Astrocyte (in vitro differentiated cells and primary cell): Measurements from ENCODE around the gene ITPK1. TPM values are rescaled to one million over a fixed set of nuclear protein-coding genes. Genes with fewer than 3 reads are reported as not detected.

Experiments used
- DNase-seq: peaks from one replicate; pipeline ENCODE4 v3.0.0-alpha.2; 2010; ENCODE audit warnings: low read depth
- FAIRE-seq: peaks from 2 replicates; lab custom pipeline; 2011; peaks lifted over from hg19 to GRCh38; lab: Jason Lieb, UNC
- H2AFZ ChIP-seq: 2 replicates; pipeline ENCODE4 v1.6.0; 2012; ENCODE audit warnings: low read depth, low read length, inconsistent platforms
- H3K27ac ChIP-seq: 2 replicates; pipeline ENCODE4 v1.5.1; 2011; ENCODE audit warnings: low read depth, low read length, inconsistent platforms
- H3K27me3 ChIP-seq: 2 replicates; pipeline ENCODE4 v1.6.0; 2011; ENCODE audit warnings: low read length, inconsistent platforms; ENCODE audit not compliant: insufficient read depth
- H3K36me3 ChIP-seq: 2 replicates; pipeline ENCODE4 v1.5.1; 2011; ENCODE audit warnings: low read length, inconsistent platforms; ENCODE audit not compliant: insufficient read depth
- H3K4me1 ChIP-seq: 2 replicates; pipeline ENCODE4 v1.5.1; 2011; ENCODE audit warnings: low read length, inconsistent platforms; ENCODE audit not compliant: insufficient read depth
- H3K4me2 ChIP-seq: 2 replicates; pipeline ENCODE4 v1.6.0; 2012; ENCODE audit warnings: low read length, inconsistent platforms
- H3K4me3 ChIP-seq: 2 replicates; pipeline ENCODE4 v1.5.1; 2011; ENCODE audit warnings: low read depth, mild to moderate bottlenecking, low read length, inconsistent platforms; ENCODE audit not compliant: insufficient read depth
- H3K79me2 ChIP-seq: 2 replicates; pipeline ENCODE4 v1.6.0; 2012; ENCODE audit warnings: mild to moderate bottlenecking, low read length, inconsistent platforms; ENCODE audit not compliant: insufficient read depth
- H3K9ac ChIP-seq: 2 replicates; pipeline ENCODE4 v1.6.0; 2012; ENCODE audit warnings: mild to moderate bottlenecking, low read length, inconsistent platforms
- H3K9me3 ChIP-seq: 2 replicates; pipeline ENCODE4 v1.5.1; 2012; ENCODE audit warnings: low read depth, mild to moderate bottlenecking, low read length, inconsistent platforms; ENCODE audit not compliant: insufficient read depth
- H4K20me1 ChIP-seq: 2 replicates; pipeline ENCODE4 v1.6.0; 2012; ENCODE audit warnings: low read length, inconsistent platforms; ENCODE audit not compliant: insufficient read depth
- H3K27ac Mint-ChIP-seq: one replicate; pipeline ENCODE4 v1.8.0; 2021; ENCODE audit warnings: mild to moderate bottlenecking, mixed read lengths; ENCODE audit not compliant: unreplicated experiment
- H3K27me3 Mint-ChIP-seq: one replicate; pipeline ENCODE4 v1.8.0; 2021; ENCODE audit warnings: low read depth, mixed read lengths; ENCODE audit not compliant: unreplicated experiment
- H3K36me3 Mint-ChIP-seq: one replicate; pipeline ENCODE4 v1.8.0; 2021; ENCODE audit warnings: low read depth, mixed read lengths; ENCODE audit not compliant: unreplicated experiment
- H3K4me1 Mint-ChIP-seq: one replicate; pipeline ENCODE4 v1.8.0; 2021; ENCODE audit warnings: low read depth, mixed read lengths; ENCODE audit not compliant: unreplicated experiment
- H3K4me3 Mint-ChIP-seq: one replicate; pipeline ENCODE4 v1.8.0; 2021; ENCODE audit warnings: mild to moderate bottlenecking, moderate library complexity, mixed read lengths; ENCODE audit not compliant: unreplicated experiment
- H3K9me3 Mint-ChIP-seq: one replicate; pipeline ENCODE4 v1.8.0; 2021; ENCODE audit warnings: mild to moderate bottlenecking, mixed read lengths; ENCODE audit not compliant: unreplicated experiment
- CTCF ChIP-seq: IDR thresholded peaks from 2 replicates; pipeline ENCODE4 v1.5.1; 2011; ENCODE audit warnings: low read depth, mild to moderate bottlenecking, inconsistent platforms, low read length, moderate library complexity; ENCODE audit not compliant: insufficient read depth
- EZH2 ChIP-seq: IDR thresholded peaks from 2 replicates; pipeline ENCODE4 v1.6.1; 2012; ENCODE audit warnings: mild to moderate bottlenecking, low read length, inconsistent platforms; ENCODE audit not compliant: insufficient read depth
- total RNA-seq: library from RNA; stranded (reverse); gene quantifications from 2 replicates; pipeline ENCODE4 v1.2.1, GENCODE V29; 2021

The ITPK1 gene
- total RNA-seq, 1 donor from 2014 or later = 13.0 TPM

- Mint-ChIP-seq H3K9me3 (peaks cover 16% of the 10 kb centered on the region), H3K27me3 (peaks cover 18% of the 10 kb centered on the region), H3K27ac (no peak overlapping the region), H3K4me3 (no peak overlapping the region), H3K4me1 (no peaks in the 10 kb centered on the region), H3K36me3 (peaks cover 14% of the 10 kb centered on the region)
- H3K9ac ChIP-seq = no peak overlapping the region
- no peaks in the 10 kb centered on the region for H3K79me2 ChIP-seq
- no peak overlapping the region for H3K27ac ChIP-seq
- no peak overlapping the region for H2AFZ ChIP-seq
- H3K27me3 ChIP-seq = no peaks in the 10 kb centered on the region
- no peaks in the 10 kb centered on the region for H3K36me3 ChIP-seq
- no peaks in the 10 kb centered on the region for H4K20me1 ChIP-seq
- DNase-seq (peak; percentile 23), FAIRE-seq (no peak)
- TF ChIP-seq EZH2 (no peak), CTCF (peak; percentile 37)
- H3K9me3 ChIP-seq = peaks cover 5% of the 10 kb centered on the region
- no peak overlapping the region for H3K4me2 ChIP-seq
- no peak overlapping the region for H3K4me3 ChIP-seq
- no peaks in the 10 kb centered on the region for H3K4me1 ChIP-seq
Measured at GRCh38 chr14:92973261-92973797, 142.4 kb downstream of the ITPK1 start.

- Histone ChIP-seq H3K36me3 (no peaks in the 10 kb centered on the region), H3K27me3 (no peaks in the 10 kb centered on the region), H3K9me3 (peaks cover 4% of the 10 kb centered on the region), H3K4me3 (no peak overlapping the region), H3K4me2 (no peak overlapping the region), H3K9ac (no peak overlapping the region), H3K27ac (no peak overlapping the region), H4K20me1 (no peaks in the 10 kb centered on the region), H2AFZ (no peak overlapping the region), H3K4me1 (no peaks in the 10 kb centered on the region), H3K79me2 (no peaks in the 10 kb centered on the region)
- Mint-ChIP-seq H3K27ac (no peak overlapping the region), H3K36me3 (peaks cover 2% of the 10 kb centered on the region), H3K27me3 (peaks cover 16% of the 10 kb centered on the region), H3K4me3 (no peak overlapping the region), H3K9me3 (peaks cover 8% of the 10 kb centered on the region), H3K4me1 (no peaks in the 10 kb centered on the region)
- TF ChIP-seq CTCF = no peak
- DNase-seq = no peak
- FAIRE-seq = no peak
Measured at GRCh38 chr14:92971601-92972180, 144.0 kb downstream of the ITPK1 start.

DNA sequence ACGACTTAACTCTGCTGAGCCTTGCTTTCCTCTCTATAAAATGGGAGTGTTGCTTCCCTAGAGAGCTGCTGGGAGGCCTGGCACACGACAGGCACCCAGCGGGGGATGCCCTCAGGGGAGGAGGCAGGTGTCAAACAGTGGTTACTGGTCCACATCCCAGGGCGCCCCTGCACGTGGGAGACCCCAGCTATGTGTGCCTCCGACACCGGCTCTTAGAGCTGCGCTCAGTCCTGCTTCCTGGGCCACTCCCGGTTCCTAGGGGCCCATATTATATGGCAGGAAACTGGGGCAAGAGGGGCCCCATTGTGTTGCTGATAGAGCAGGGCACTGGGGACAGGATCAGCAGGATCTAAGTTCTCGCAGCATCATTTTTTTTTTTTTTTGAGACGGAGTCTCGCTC is 145.5 kb downstream of the ITPK1 start:
- no peaks in the 10 kb centered on the region for H4K20me1 ChIP-seq
- no peak for DNase-seq

More for the DNA sequence above, 145.5 kb downstream of the ITPK1 start:
- Histone ChIP-seq H3K4me3 (no peak overlapping the region), H3K27me3 (no peaks in the 10 kb centered on the region), H3K36me3 (no peaks in the 10 kb centered on the region), H3K9me3 (peaks cover under 1% of the 10 kb centered on the region), H2AFZ (no peak overlapping the region), H3K79me2 (no peaks in the 10 kb centered on the region), H3K4me1 (no peaks in the 10 kb centered on the region), H3K27ac (no peak overlapping the region), H3K4me2 (no peak overlapping the region), H3K9ac (no peak overlapping the region)
- Mint-ChIP-seq H3K27me3 (peaks cover 14% of the 10 kb centered on the region), H3K27ac (no peak overlapping the region), H3K9me3 (peaks cover 8% of the 10 kb centered on the region), H3K4me1 (no peaks in the 10 kb centered on the region), H3K36me3 (peaks cover 2% of the 10 kb centered on the region), H3K4me3 (no peak overlapping the region)
- TF ChIP-seq CTCF (no peak), EZH2 (no peak)
- FAIRE-seq = no peak
